K562 (cell line): ENCODE measurements around the gene CMTM4. TPM values are rescaled to one million over a fixed set of nuclear protein-coding genes. Genes with fewer than 3 reads are reported as not detected.
A peak's percentile ranks its signal among the peaks of the same experiment; 100 is the strongest.

Experiments
- CBFA2T3 ChIP-seq: fragments of 450-650 bp; IDR thresholded peaks from 2 replicates; pipeline ENCODE4 v1.6.1; 2017
- CBX2 ChIP-seq: fragments of 200-600 bp; sonication (generic); IDR thresholded peaks from one replicate; pipeline ENCODE4 v1.6.1; 2012; ENCODE audit warnings: mild to moderate bottlenecking, low read length, inconsistent platforms; ENCODE audit not compliant: insufficient read depth, poor library complexity, severe bottlenecking
- CREB3 ChIP-seq: fragments of 450-650 bp; conservative IDR thresholded peaks from 2 replicates; pipeline ENCODE4 v1.6.1; 2016; ENCODE audit warnings: missing genetic modification characterization, low read depth, mild to moderate bottlenecking, missing compliant biosample characterization, moderate library complexity
- CUX1 ChIP-seq: fragments of 200-800 bp; sonication (Bioruptor generic); IDR thresholded peaks from 2 replicates; pipeline ENCODE4 v1.6.1; 2016; ENCODE audit warnings: missing genetic modification characterization, missing compliant biosample characterization
- CXXC5 ChIP-seq: fragments of 250-450 bp; sonication (Bioruptor Pico); IDR thresholded peaks from 2 replicates; pipeline ENCODE4 v1.8.0; 2022; ENCODE audit warnings: inconsistent platforms, mild to moderate bottlenecking, moderate library complexity
- EGR1 ChIP-seq: fragments of 450-650 bp; conservative IDR thresholded peaks from 2 replicates; pipeline ENCODE4 v1.6.1; 2017; ENCODE audit warnings: mild to moderate bottlenecking
- ETS2 ChIP-seq: IDR thresholded peaks from 2 replicates; pipeline ENCODE4 v1.6.1; 2016; ENCODE audit warnings: borderline replicate concordance, missing genetic modification characterization, mild to moderate bottlenecking, moderate library complexity, missing compliant biosample characterization; ENCODE audit not compliant: poor library complexity, severe bottlenecking
- EWSR1 ChIP-seq: fragments of 450-650 bp; IDR thresholded peaks from 2 replicates; pipeline ENCODE4 v1.6.1; 2018; ENCODE audit warnings: borderline replicate concordance, mild to moderate bottlenecking, low read depth, moderate library complexity; ENCODE audit not compliant: partially characterized antibody
- KDM5B ChIP-seq: fragments of 200-600 bp; sonication (generic); IDR thresholded peaks from 2 replicates; pipeline ENCODE4 v1.6.1; 2012; ENCODE audit warnings: low read depth, mild to moderate bottlenecking, moderate library complexity, low read length, control low read depth, inconsistent platforms; ENCODE audit not compliant: insufficient replicate concordance
- NFXL1 ChIP-seq: fragments of 450-650 bp; formaldehyde crosslinking; IDR thresholded peaks from 2 replicates; pipeline ENCODE4 v1.4.0; 2021; ENCODE audit warnings: mild to moderate bottlenecking
- PTBP1 ChIP-seq: fragments of 200-400 bp; formaldehyde crosslinking; IDR thresholded peaks from 2 replicates; pipeline ENCODE4 v1.6.1; 2017; ENCODE audit warnings: low read depth, low read length
- SMAD4 ChIP-seq: fragments of 250-450 bp; sonication (Bioruptor Pico); conservative IDR thresholded peaks from 2 replicates; pipeline ENCODE4 v1.8.0; 2021; ENCODE audit warnings: inconsistent platforms, mild to moderate bottlenecking, moderate library complexity
- SMARCA5 ChIP-seq: fragments of 450-650 bp; IDR thresholded peaks from 2 replicates; pipeline ENCODE4 v1.6.1; 2016
- THRAP3 ChIP-seq: fragments of 450-650 bp; IDR thresholded peaks from 2 replicates; pipeline ENCODE4 v1.6.1; 2016; ENCODE audit warnings: mild to moderate bottlenecking, inconsistent platforms, borderline replicate concordance
- ZEB2 ChIP-seq: fragments of 450-650 bp; IDR thresholded peaks from 2 replicates; pipeline ENCODE4 v1.6.1; 2016
- ZNF41 ChIP-seq: fragments of 250-450 bp; sonication (Bioruptor Pico); conservative IDR thresholded peaks from 2 replicates; pipeline ENCODE4 v1.4.0; 2020; ENCODE audit warnings: mild to moderate bottlenecking
- ZNF583 ChIP-seq: fragments of 250-450 bp; sonication (Bioruptor Pico); IDR thresholded peaks from 2 replicates; pipeline ENCODE4 v1.4.0; 2020
- ZNF778 ChIP-seq: fragments of 450-650 bp; formaldehyde crosslinking; IDR thresholded peaks from 2 replicates; pipeline ENCODE4 v1.4.0; 2020; ENCODE audit warnings: mild to moderate bottlenecking, moderate library complexity
- polyA plus RNA-seq, 8 experiments: library from polyadenylated mRNA; depleted of rRNA in 4 of 8; stranded (reverse) in 5 of 8; unstranded in 3 of 8; fragments of >200 nt; fragmentation: Nextera tagmentation in 2 of 8; fragmentation: Illumina TruSeq in 1 of 8; extraction: Ambion mirVana in 2 of 8; extraction: Trizol in 1 of 8; gene quantifications; 2 replicates each; pipeline versions ENCODE4 v1.2.1 to v1.2.3, GENCODE V29; 2011 to 2014; ENCODE audit warnings: inconsistent platforms in 1 of 8, missing spikeins in 1 of 8
- total RNA-seq, 7 experiments: library from RNA; depleted of rRNA in 6 of 7; stranded (reverse); fragments of >200 nt in 6 of 7; fragmentation: Illumina TruSeq in 2 of 7; extraction: Trizol in 2 of 7; gene quantifications; 2 replicates each; pipeline versions ENCODE4 v1.2.1 to v1.2.3, GENCODE V29; 2011 to 2021; ENCODE audit warnings: low replicate concordance in 1 of 7
- TF ChIP-seq, protein P1 (sequence below), 2 experiments: IDR thresholded peaks; 2 replicates each; pipeline ENCODE4 v1.6.1; 2012; ENCODE audit warnings: improper control_type of control experiment in 2 of 2, low read depth in 2 of 2, low read length in 2 of 2, borderline replicate concordance in 1 of 2

The CMTM4 gene
- total and polyA plus RNA-seq, 9 of the 15 experiments (the other 6 are each of a cell fraction or from before 2014, with no cell fraction given): 2.0 to 21.3 (median 12.5) TPM

- TF ChIP-seq CUX1: peak; percentile 89
- peak; percentile 61; the same call in 1 of the 2 replicates for TF ChIP-seq NFXL1 (CRISPR knock-in tag)
- TF ChIP-seq ZEB2: no peak
- TF ChIP-seq KDM5B: no peak
- peak; percentile 76; the same call in 1 of the 2 replicates for TF ChIP-seq ZNF41 (CRISPR knock-in tag)
- TF ChIP-seq CXXC5: peak; percentile 64
- no peak for TF ChIP-seq CBX2
- no peak for TF ChIP-seq EGR1
- TF ChIP-seq THRAP3: peak; percentile 32; the same call in 1 of the 2 replicates
- TF ChIP-seq SMAD4 (CRISPR knock-in tag): peak; percentile 91
- TF ChIP-seq ETS2 (tag): peak; percentile 42
- no peak for TF ChIP-seq PTBP1
- 0 out of 2 replicates have a peak, but pooled peaks have one; percentile 24 for TF ChIP-seq SMARCA5
- no peak for TF ChIP-seq EWSR1
- TF ChIP-seq ZNF583 (CRISPR knock-in tag): peak; percentile 91
- TF ChIP-seq ZNF778 (CRISPR knock-in tag): 0 out of 2 replicates have a peak, but pooled peaks have one; percentile 22
- TF ChIP-seq, protein P1, sequence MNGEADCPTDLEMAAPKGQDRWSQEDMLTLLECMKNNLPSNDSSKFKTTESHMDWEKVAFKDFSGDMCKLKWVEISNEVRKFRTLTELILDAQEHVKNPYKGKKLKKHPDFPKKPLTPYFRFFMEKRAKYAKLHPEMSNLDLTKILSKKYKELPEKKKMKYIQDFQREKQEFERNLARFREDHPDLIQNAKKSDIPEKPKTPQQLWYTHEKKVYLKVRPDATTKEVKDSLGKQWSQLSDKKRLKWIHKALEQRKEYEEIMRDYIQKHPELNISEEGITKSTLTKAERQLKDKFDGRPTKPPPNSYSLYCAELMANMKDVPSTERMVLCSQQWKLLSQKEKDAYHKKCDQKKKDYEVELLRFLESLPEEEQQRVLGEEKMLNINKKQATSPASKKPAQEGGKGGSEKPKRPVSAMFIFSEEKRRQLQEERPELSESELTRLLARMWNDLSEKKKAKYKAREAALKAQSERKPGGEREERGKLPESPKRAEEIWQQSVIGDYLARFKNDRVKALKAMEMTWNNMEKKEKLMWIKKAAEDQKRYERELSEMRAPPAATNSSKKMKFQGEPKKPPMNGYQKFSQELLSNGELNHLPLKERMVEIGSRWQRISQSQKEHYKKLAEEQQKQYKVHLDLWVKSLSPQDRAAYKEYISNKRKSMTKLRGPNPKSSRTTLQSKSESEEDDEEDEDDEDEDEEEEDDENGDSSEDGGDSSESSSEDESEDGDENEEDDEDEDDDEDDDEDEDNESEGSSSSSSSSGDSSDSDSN (IDR thresholded peaks at IDR 0.05; ENCODE audit: borderline replicate concordance in 1 of 2, low read depth in 2 of 2, low read length in 2 of 2): no peak
- TF ChIP-seq CREB3: peak; percentile 90
- TF ChIP-seq CBFA2T3: no peak
Measured at GRCh38 chr16:66603537-66604375, 92.8 kb downstream of the CMTM4 start (continued).
